ENCODE results near the gene ATP5MC2. TPM values are rescaled to one million over a fixed set of nuclear protein-coding genes. Genes with fewer than 3 reads are reported as not detected.
"Not testable (repeated sequence)": the region's sequence is repeated elsewhere in the genome, so short reads cannot be mapped to it uniquely, and the experiment has no call there.

The ATP5MC2 gene
- polyA plus RNA-seq, 3 donors = 498 to 587 (median 522) TPM

DNA sequence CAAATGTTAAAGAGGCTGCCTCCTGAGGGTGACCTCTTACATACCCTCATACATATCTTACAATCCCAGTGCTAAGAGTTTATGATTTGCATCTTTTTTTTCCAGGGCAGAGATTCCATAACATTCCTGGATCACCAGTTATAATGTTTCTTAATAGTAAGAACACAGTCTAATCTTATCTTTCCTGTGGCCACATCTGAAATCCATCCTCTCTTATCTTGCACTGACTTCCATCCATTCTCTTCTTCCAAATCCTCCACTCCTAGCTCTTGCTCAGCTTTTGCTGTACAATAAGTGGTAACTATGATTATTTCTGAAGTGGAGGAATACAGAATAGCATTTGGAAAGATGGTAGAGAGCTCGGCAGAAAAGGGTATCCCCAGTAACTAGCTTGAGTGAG, 45.1 kb upstream of the ATP5MC2 start:
- Histone ChIP-seq H3K4me2 (replicated peaks; ENCODE audit: extremely low read depth, low read length, poor library complexity, severe bottlenecking) (no peak overlapping the region), H4K20me1 (ENCODE audit: insufficient read depth, low read length) (peaks cover 13% of the 10 kb centered on the region), H3K36me3 (replicated peaks in 1 of 2; ENCODE audit: control insufficient read depth in 1 of 2, insufficient read depth in 2 of 2, low read length in 2 of 2) (peaks cover 68 to 92% of the 10 kb centered on the region in 2 donors), H3K27ac (ENCODE audit: low read depth in 1 of 2, low read length in 2 of 2) (no peak overlapping the region), H3K79me2 (ENCODE audit: insufficient read depth, low read length) (no peaks in the 10 kb centered on the region), H3K4me3 (replicated peaks in 1 of 3; ENCODE audit: low read depth in 2 of 3, low read length in 3 of 3) (no peak overlapping the region), H3K9me3 (replicated peaks in 1 of 2; ENCODE audit: control insufficient read depth in 1 of 2, insufficient read depth in 1 of 2, low read length in 2 of 2) (no peaks in the 10 kb centered on the region), H2AFZ (ENCODE audit: insufficient read depth, low read depth, low read length, poor library complexity, severe bottlenecking) (no peak overlapping the region), H3K4me1 (ENCODE audit: control insufficient read depth in 1 of 2, insufficient read depth in 2 of 2, low read length in 2 of 2) (peaks cover 0 to 2% of the 10 kb centered on the region in 2 donors), H3K27me3 (ENCODE audit: control insufficient read depth in 2 of 2, insufficient read depth in 2 of 2, low read length in 2 of 2) (no peaks in the 10 kb centered on the region), H3K9ac (ENCODE audit: insufficient read depth, low read length, poor library complexity, severe bottlenecking) (no peak overlapping the region)
- Mint-ChIP-seq H3K4me3 (no peak overlapping the region), H3K9me3 (no peaks in the 10 kb centered on the region), H3K4me1 (peaks cover 2% of the 10 kb centered on the region), H3K36me3 (peaks cover 80 to 90% of the 10 kb centered on the region in 2 donors), H3K27ac (no peak overlapping the region), H3K27me3 (ENCODE audit: low read depth in 3 of 3) (peaks cover 0 to 6% (median 1%) of the 10 kb centered on the region in 3 donors)
- intact Hi-C loops (cut with micrococcal nuclease) = no loop called here
- TF ChIP-seq, protein P1, sequence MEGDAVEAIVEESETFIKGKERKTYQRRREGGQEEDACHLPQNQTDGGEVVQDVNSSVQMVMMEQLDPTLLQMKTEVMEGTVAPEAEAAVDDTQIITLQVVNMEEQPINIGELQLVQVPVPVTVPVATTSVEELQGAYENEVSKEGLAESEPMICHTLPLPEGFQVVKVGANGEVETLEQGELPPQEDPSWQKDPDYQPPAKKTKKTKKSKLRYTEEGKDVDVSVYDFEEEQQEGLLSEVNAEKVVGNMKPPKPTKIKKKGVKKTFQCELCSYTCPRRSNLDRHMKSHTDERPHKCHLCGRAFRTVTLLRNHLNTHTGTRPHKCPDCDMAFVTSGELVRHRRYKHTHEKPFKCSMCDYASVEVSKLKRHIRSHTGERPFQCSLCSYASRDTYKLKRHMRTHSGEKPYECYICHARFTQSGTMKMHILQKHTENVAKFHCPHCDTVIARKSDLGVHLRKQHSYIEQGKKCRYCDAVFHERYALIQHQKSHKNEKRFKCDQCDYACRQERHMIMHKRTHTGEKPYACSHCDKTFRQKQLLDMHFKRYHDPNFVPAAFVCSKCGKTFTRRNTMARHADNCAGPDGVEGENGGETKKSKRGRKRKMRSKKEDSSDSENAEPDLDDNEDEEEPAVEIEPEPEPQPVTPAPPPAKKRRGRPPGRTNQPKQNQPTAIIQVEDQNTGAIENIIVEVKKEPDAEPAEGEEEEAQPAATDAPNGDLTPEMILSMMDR (IDR thresholded peaks at IDR 0.05) = no peak
- no CpG with 5 or more reads among the region's 1 CpG for WGBS (ENCODE audit: insufficient coverage)
- DNase-seq = no peak

- intact Hi-C loops (cut with micrococcal nuclease) = no loop called here
- no peak overlapping the region for H3K4me2 ChIP-seq (replicated peaks; ENCODE audit: extremely low read depth, low read length, poor library complexity, severe bottlenecking)
- H3K27ac ChIP-seq (ENCODE audit: low read depth in 1 of 2, low read length in 2 of 2) = no peak overlapping the region
- Mint-ChIP-seq H3K4me1 (no peaks in the 10 kb centered on the region), H3K27me3 (ENCODE audit: low read depth in 3 of 3) (peaks cover 0 to 3% (median 1%) of the 10 kb centered on the region in 3 donors), H3K4me3 (no peak overlapping the region), H3K27ac (peak overlapping the region in 2 of 7 donors; percentile 50 to 58), H3K36me3 (peaks cover 85 to 93% of the 10 kb centered on the region in 2 donors), H3K9me3 (no peaks in the 10 kb centered on the region)
- H4K20me1 ChIP-seq (ENCODE audit: insufficient read depth, low read length) = peaks cover 1% of the 10 kb centered on the region
- H3K9ac ChIP-seq (ENCODE audit: insufficient read depth, low read length, poor library complexity, severe bottlenecking) = no peak overlapping the region
- H3K36me3 ChIP-seq (replicated peaks in 1 of 2; ENCODE audit: control insufficient read depth in 1 of 2, insufficient read depth in 2 of 2, low read length in 2 of 2) = peaks cover 78 to 97% of the 10 kb centered on the region in 2 donors
- no peaks in the 10 kb centered on the region for H3K9me3 ChIP-seq (replicated peaks in 1 of 2; ENCODE audit: control insufficient read depth in 1 of 2, insufficient read depth in 1 of 2, low read length in 2 of 2)
- no peak overlapping the region for H2AFZ ChIP-seq (ENCODE audit: insufficient read depth, low read depth, low read length, poor library complexity, severe bottlenecking)
- TF ChIP-seq, protein P1 (IDR thresholded peaks at IDR 0.05) = no peak
- H3K27me3 ChIP-seq (ENCODE audit: control insufficient read depth in 2 of 2, insufficient read depth in 2 of 2, low read length in 2 of 2) = no peaks in the 10 kb centered on the region
- H3K4me1 ChIP-seq (ENCODE audit: control insufficient read depth in 1 of 2, insufficient read depth in 2 of 2, low read length in 2 of 2) = no peaks in the 10 kb centered on the region
- WGBS (ENCODE audit: insufficient coverage) = 100% methylated on average over 2 of the region's 2 CpGs
- DNase-seq = no peak
- H3K4me3 ChIP-seq (replicated peaks in 1 of 3; ENCODE audit: low read depth in 2 of 3, low read length in 3 of 3) = no peak overlapping the region
- H3K79me2 ChIP-seq (ENCODE audit: insufficient read depth, low read length) = no peaks in the 10 kb centered on the region
These were observed 43.8 kb upstream of the ATP5MC2 start for GRCh38 chr12:53719649-53720048.

GRCh38 chr12:53718567-53718966, 42.7 kb upstream of the ATP5MC2 start:
- H3K27ac Mint-ChIP-seq; H2AFZ ChIP-seq (ENCODE audit: insufficient read depth, low read depth, low read length, poor library complexity, severe bottlenecking); H3K27me3 Mint-ChIP-seq (ENCODE audit: low read depth in 3 of 3); H3K9ac ChIP-seq (ENCODE audit: insufficient read depth, low read length, poor library complexity, severe bottlenecking); H4K20me1 ChIP-seq (ENCODE audit: insufficient read depth, low read length); H3K9me3 Mint-ChIP-seq; H3K27me3 ChIP-seq (ENCODE audit: control insufficient read depth in 2 of 2, insufficient read depth in 2 of 2, low read length in 2 of 2); H3K4me2 ChIP-seq (replicated peaks; ENCODE audit: extremely low read depth, low read length, poor library complexity, severe bottlenecking); H3K4me3 ChIP-seq (replicated peaks in 1 of 3; ENCODE audit: low read depth in 2 of 3, low read length in 3 of 3); intact Hi-C loops (cut with micrococcal nuclease); DNase-seq; H3K4me1 ChIP-seq (ENCODE audit: control insufficient read depth in 1 of 2, insufficient read depth in 2 of 2, low read length in 2 of 2); H3K4me1 Mint-ChIP-seq; H3K79me2 ChIP-seq (ENCODE audit: insufficient read depth, low read length); H3K4me3 Mint-ChIP-seq; H3K27ac ChIP-seq (ENCODE audit: low read depth in 1 of 2, low read length in 2 of 2); H3K9me3 ChIP-seq (replicated peaks in 1 of 2; ENCODE audit: control insufficient read depth in 1 of 2, insufficient read depth in 1 of 2, low read length in 2 of 2): not testable (repeated sequence)
- peaks cover 84 to 93% of the 10 kb centered on the region in 2 donors for H3K36me3 Mint-ChIP-seq
- 100% methylated on average over 1 of the region's 6 CpGs for WGBS (ENCODE audit: insufficient coverage)
- H3K36me3 ChIP-seq (replicated peaks in 1 of 2; ENCODE audit: control insufficient read depth in 1 of 2, insufficient read depth in 2 of 2, low read length in 2 of 2) = peaks cover 79 to 97% of the 10 kb centered on the region in 2 donors

Measured in CD14-positive monocyte (primary cell).